Common myeloid progenitor, CD34-positive (primary cell): ENCODE results near the gene TELO2.

Experiments used
- CTCF ChIA-PET: fragments of 350-600 bp; sonication (Branson Sonifier 250); formaldehyde crosslinking; loops from one replicate; lab custom pipeline; 2021; ENCODE audit warnings: antibody characterized with exemption; lab: Charles Lee
- POLR2A ChIA-PET: fragments of 350-600 bp; sonication (Branson Sonifier 250); formaldehyde crosslinking; loops from one replicate; lab custom pipeline; 2021; ENCODE audit warnings: antibody characterized with exemption; lab: Charles Lee
- DNase-seq, 3 donors: peaks; one replicate each; pipeline versions ENCODE4 v3.0.0 to v3.0.0-alpha.2; 2013
- H3K27ac ChIP-seq, 2 experiments: 1 replicate in 1 of 2; 2 replicates in 1 of 2; pipeline ENCODE4 v1.7.0; 2013; ENCODE audit warnings: inconsistent platforms in 2 of 2, low read length in 2 of 2, mild to moderate bottlenecking in 2 of 2, low read depth in 1 of 2, moderate library complexity in 1 of 2; ENCODE audit not compliant: severe bottlenecking in 2 of 2, insufficient read depth in 1 of 2, poor library complexity in 1 of 2
- H3K27me3 ChIP-seq, 5 experiments: replicated peaks in 2 of 5; 1 replicate in 3 of 5; 2 replicates in 2 of 5; pipeline versions ENCODE4 v1.6.1 to v1.7.0; 2013; ENCODE audit warnings: low read length in 4 of 5, mild to moderate bottlenecking in 2 of 5, moderate library complexity in 2 of 5, inconsistent platforms in 1 of 5; ENCODE audit not compliant: insufficient read depth in 5 of 5, control insufficient read depth in 4 of 5
- H3K36me3 ChIP-seq, 4 experiments: 1 replicate in 2 of 4; 2 replicates in 2 of 4; pipeline versions ENCODE4 v1.6.1 to v1.7.0; 2013; ENCODE audit warnings: low read length in 3 of 4, control low read depth in 1 of 4, mild to moderate bottlenecking in 1 of 4; ENCODE audit not compliant: control insufficient read depth in 4 of 4, insufficient read depth in 4 of 4
- H3K4me1 ChIP-seq, 4 experiments: 1 replicate in 3 of 4; 2 replicates in 1 of 4; pipeline versions ENCODE4 v1.6.1 to v1.7.1; 2013; ENCODE audit warnings: low read length in 3 of 4, mild to moderate bottlenecking in 3 of 4, control low read depth in 1 of 4, inconsistent platforms in 1 of 4, moderate library complexity in 1 of 4; ENCODE audit not compliant: control insufficient read depth in 4 of 4, insufficient read depth in 4 of 4; ENCODE audit errors: control extremely low read depth in 1 of 4
- H3K4me3 ChIP-seq, 7 experiments: 1 replicate in 4 of 7; 2 replicates in 3 of 7; pipeline versions ENCODE4 v1.5.1 to v1.7.0; 2013; ENCODE audit warnings: mild to moderate bottlenecking in 7 of 7, low read length in 6 of 7, moderate library complexity in 6 of 7, inconsistent platforms in 2 of 7, low read depth in 2 of 7, control low read depth in 1 of 7; ENCODE audit not compliant: insufficient read depth in 4 of 7, control insufficient read depth in 1 of 7; ENCODE audit errors: extremely low read depth in 1 of 7
- H3K9me3 ChIP-seq, 5 experiments: 1 replicate in 4 of 5; 2 replicates in 1 of 5; pipeline versions ENCODE4 v1.6.1 to v1.7.1; 2013; ENCODE audit warnings: low read length in 4 of 5, mild to moderate bottlenecking in 2 of 5, inconsistent platforms in 1 of 5, low read depth in 1 of 5, moderate library complexity in 1 of 5; ENCODE audit not compliant: control insufficient read depth in 4 of 5, insufficient read depth in 2 of 5; ENCODE audit errors: control extremely low read depth in 1 of 5
- WGBS: methylation state at CpG from one replicate; pipeline ENCODE4 v1.1.5; 2013; ENCODE audit not compliant: insufficient coverage; 5-methylcytosine and 5-hydroxymethylcytosine counted together

Gene TELO2

DNA sequence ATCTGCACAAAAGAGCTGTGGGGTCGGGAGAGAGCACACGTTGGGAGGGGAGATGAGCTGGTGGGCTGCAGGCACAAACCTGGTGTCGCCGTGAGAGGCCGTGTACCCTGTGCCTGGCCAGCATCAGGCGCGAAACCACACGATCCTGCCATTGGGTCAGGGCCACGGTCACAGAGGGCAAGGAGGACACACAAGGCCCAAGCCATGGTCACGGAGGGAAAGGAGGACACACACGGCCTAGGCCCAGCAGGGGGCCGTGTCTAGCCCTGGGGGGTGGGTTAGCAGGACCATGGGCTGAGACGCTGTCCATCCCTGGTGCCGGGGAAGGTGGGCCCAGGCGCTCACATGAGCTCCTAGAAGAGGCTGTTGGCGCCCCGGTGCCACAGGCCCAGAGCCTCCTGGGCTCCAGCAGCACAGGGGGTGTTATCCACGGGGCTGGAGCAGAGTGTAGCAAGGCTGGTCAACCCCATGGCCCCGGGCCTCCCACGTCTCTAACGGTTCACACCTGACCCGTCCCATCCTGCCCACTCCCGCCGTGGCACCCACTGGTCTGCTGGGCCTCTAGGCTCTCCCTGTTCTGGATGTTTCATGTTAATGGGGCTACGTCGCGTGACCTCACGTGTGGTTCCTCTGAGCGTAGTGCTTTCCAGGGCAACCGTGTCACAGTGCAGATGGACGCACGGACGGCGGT, 41.3 kb upstream of the TELO2 start:
- POLR2A ChIA-PET, result no interaction called here
- peaks cover 0 to 18% (median under 1%) of the 10 kb centered on the region in 4 experiments for H3K4me1 ChIP-seq
- no peaks in the 10 kb centered on the region for H3K27me3 ChIP-seq
- 95% methylated on average over 33 of the region's 34 CpGs for WGBS
- H3K9me3 ChIP-seq, result no peaks in the 10 kb centered on the region
- H3K27ac ChIP-seq, result no peak overlapping the region
- H3K36me3 ChIP-seq, result peaks cover 14 to 94% (median 62%) of the 10 kb centered on the region in 4 experiments
- no peak overlapping the region for H3K4me3 ChIP-seq
- CTCF ChIA-PET, result no interaction called here
- DNase-seq, result no peak

DNA sequence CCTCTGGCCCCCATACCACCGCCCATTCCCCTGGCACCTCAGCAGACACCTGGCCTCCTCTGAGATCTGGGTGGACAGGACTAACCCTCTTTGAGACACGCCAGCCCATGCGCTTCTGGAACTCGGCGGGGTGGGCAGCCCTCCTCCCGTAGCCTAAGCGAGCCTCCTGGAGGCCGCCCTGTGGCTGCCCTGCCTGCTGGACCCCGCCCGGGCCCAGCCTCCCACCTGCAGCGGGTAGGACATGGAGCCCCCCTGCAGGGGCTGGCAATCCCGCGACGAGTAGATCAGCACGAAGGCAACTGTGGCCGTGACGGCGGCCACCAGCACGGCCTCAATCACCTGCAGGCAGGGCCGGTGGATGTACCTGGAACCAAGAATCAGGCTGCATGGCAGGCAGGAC, 40.6 kb upstream of the TELO2 start:
- H3K27ac ChIP-seq, result no peak overlapping the region
- WGBS, result 98% methylated on average over 15 of the region's 20 CpGs
- H3K9me3 ChIP-seq, result no peaks in the 10 kb centered on the region
- peaks cover 0 to 19% (median 3%) of the 10 kb centered on the region in 4 experiments for H3K4me1 ChIP-seq
- no peak for DNase-seq
- peaks cover 14 to 93% (median 60%) of the 10 kb centered on the region in 4 experiments for H3K36me3 ChIP-seq
- no peaks in the 10 kb centered on the region for H3K27me3 ChIP-seq
- POLR2A ChIA-PET, result no interaction called here
- CTCF ChIA-PET, result no interaction called here
- no peak overlapping the region for H3K4me3 ChIP-seq

DNA sequence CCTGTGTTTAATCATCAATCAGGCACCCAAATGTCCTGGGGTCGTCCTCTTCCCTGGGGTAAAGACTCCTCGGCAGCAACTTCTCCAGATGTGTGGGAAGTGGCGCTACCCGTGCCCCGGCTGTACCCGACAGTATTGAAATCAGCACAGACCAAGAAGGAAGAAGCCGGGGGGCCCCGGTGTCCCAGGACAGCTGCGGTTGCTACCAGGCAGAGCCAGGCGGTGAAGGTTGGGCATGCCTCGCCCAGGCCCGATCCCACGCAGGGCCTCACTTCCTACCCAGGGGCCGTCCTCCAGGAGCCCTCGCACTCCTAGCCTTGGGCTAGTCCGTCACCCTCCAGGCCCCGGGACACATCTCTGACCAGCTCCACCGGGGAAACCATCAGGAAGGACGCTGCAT, 39.8 kb upstream of the TELO2 start:
- Histone ChIP-seq H3K4me3 (no peak overlapping the region), H3K27ac (no peak overlapping the region), H3K4me1 (peaks cover 0 to 23% (median 7%) of the 10 kb centered on the region in 4 experiments), H3K9me3 (no peaks in the 10 kb centered on the region), H3K27me3 (no peaks in the 10 kb centered on the region), H3K36me3 (peaks cover 14 to 93% (median 54%) of the 10 kb centered on the region in 4 experiments)
- ChIA-PET POLR2A (no interaction called here), CTCF (no interaction called here)
- WGBS, result 96% methylated on average over 19 of the region's 19 CpGs
- no peak for DNase-seq

DNA sequence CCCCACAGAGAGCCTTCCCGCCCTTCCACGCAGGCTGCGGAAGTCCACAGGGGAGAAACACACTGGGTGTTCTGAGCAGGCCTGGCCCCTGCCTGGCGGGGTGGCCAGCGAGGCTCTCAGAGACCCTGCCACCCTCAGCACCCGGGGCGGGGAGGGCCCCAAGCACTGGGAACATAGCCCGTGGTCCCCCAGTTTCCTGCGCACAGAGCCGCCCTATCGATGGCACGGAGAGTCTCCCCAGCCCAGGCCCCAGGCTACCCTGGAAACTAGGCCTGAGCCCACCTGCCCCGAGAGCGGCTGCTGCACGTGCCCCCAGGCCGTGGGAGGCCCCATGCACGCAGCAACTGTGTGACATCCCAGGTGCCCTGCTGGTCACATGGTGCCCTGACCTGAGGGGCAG, 38.6 kb upstream of the TELO2 start:
- no peak overlapping the region for H3K4me3 ChIP-seq
- 95% methylated on average over 16 of the region's 17 CpGs for WGBS
- no peaks in the 10 kb centered on the region for H3K27me3 ChIP-seq
- no peaks in the 10 kb centered on the region for H3K9me3 ChIP-seq
- H3K27ac ChIP-seq, result peak overlapping the region in 1 of 2 experiments; percentile 56
- DNase-seq, result no peak
- CTCF ChIA-PET, result no interaction called here
- H3K4me1 ChIP-seq, result peaks cover 0 to 33% (median 14%) of the 10 kb centered on the region in 4 experiments
- H3K36me3 ChIP-seq, result peaks cover 14 to 90% (median 44%) of the 10 kb centered on the region in 4 experiments
- POLR2A ChIA-PET, result no interaction called here

DNA sequence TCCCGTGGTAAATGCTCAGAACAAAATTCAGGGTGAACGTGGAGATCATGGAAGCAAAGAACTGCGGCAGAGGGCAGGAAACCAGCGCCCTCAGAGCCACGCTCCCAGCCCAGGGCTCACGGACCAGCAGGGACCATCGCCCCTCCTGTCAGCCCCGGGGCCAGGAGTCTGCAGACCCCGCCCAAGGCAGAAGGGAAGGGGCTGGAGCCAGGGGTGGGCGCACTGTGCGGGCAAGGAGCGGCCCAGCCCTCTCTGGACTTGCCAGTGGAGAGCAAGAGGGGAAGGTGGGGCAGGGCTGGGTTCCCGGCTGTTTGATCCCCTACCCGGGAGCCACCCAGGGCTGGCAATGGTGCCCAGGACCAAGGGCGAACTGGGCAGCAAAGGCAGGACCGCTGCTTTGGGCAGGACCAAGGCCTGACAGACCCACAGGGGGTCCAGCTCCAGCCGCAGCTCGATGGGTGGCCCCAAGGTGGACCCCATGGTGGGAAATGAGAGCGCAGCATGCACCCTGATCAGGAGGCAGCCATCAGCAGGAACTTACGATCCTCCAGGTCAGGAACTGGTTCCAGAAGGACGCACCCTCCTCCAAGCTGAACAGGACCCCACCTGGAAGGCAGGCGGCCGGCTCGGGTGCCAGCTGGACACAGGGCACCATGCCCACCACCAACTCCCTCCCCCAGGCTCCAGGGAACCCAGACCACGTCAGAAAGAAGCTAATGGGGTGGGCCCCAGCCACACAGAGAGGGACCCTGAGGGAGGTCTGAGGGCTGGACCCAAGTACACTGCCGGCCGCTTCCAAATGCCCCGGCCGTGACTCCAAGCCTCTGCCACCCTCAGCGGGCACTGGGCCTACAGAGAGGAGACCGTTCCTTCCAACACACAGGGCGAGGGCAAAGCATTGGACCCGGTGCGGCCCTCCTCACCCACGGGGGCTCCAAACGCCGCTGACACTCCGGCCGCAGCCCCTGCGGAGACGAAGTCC, 37.7 kb upstream of the TELO2 start:
- CTCF ChIA-PET, result no interaction called here

DNA sequence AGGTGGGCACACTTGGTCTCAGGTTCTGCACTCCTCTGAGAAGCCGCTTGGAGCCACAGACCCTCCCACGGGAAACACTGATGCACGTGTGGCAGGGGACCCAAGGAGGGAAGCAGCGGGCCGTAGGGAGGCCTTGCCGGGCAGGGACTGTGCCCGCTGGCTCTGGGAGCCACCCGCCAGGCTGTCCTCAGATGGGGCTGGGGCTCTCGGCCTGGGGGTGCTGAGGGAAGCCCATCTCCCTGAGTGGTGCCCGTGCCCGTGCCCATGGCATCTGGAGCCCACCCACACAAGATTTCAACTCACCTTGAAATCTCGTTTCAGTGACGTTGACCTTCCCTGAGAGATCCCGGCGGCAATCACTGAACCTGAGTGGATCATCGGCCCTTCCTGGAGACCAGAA, 36.2 kb upstream of the TELO2 start:
- H3K36me3 ChIP-seq, result peaks cover 13 to 82% (median 40%) of the 10 kb centered on the region in 4 experiments
- no peak for DNase-seq
- ChIA-PET CTCF (interaction anchor here (0.7 kb wide), 1 partner anchor 23 kb away, joined by 3 read pairs; no protein-coding TSS in a partner anchor), POLR2A (no interaction called here)
- no peak overlapping the region for H3K4me3 ChIP-seq
- 96% methylated on average over 12 of the region's 16 CpGs for WGBS
- H3K27me3 ChIP-seq, result no peaks in the 10 kb centered on the region
- no peaks in the 10 kb centered on the region for H3K9me3 ChIP-seq
- peaks cover 0 to 35% (median 17%) of the 10 kb centered on the region in 4 experiments for H3K4me1 ChIP-seq
- H3K27ac ChIP-seq, result no peak overlapping the region

More for the DNA sequence above, 37.7 kb upstream of the TELO2 start:
- Histone ChIP-seq H3K27me3 (no peaks in the 10 kb centered on the region), H3K4me3 (no peak overlapping the region), H3K27ac (no peak overlapping the region), H3K9me3 (no peaks in the 10 kb centered on the region), H3K36me3 (peaks cover 14 to 84% (median 45%) of the 10 kb centered on the region in 4 experiments), H3K4me1 (peaks cover 0 to 35% (median 17%) of the 10 kb centered on the region in 4 experiments)
- POLR2A ChIA-PET, result no interaction called here
- DNase-seq, result no peak
- WGBS, result 98% methylated on average over 41 of the region's 41 CpGs
